ENCODE measurements around the gene ADGRL3.
"Not testable (repeated sequence)": the region's sequence is repeated elsewhere in the genome, so short reads cannot be mapped to it uniquely, and the experiment has no call there.

ADGRL3 gene

GRCh38 chr4:61204353-61205060 is 4.4 kb downstream of the ADGRL3 start:
- DNase-seq (ENCODE audit: low read depth in 1 of 2, low spot score in 1 of 2): no peak

GRCh38 chr4:61205066-61205465 is 4.9 kb downstream of the ADGRL3 start:
- no peak for DNase-seq (ENCODE audit: low read depth in 1 of 2, low spot score in 1 of 2)

- not testable (repeated sequence) for DNase-seq (ENCODE audit: low read depth in 1 of 2, low spot score in 1 of 2)
Observed at GRCh38 chr4:61207156-61207555, 7.0 kb downstream of the ADGRL3 start.

- no peak for DNase-seq (ENCODE audit: low read depth in 1 of 2, low spot score in 1 of 2)
Observed at GRCh38 chr4:61210186-61210939, 10.2 kb downstream of the ADGRL3 start.

GRCh38 chr4:61211781-61212180 is 11.7 kb downstream of the ADGRL3 start:
- no peak for DNase-seq (ENCODE audit: low read depth in 1 of 2, low spot score in 1 of 2)

- DNase-seq (ENCODE audit: low read depth in 1 of 2, low spot score in 1 of 2): no peak
Observed at GRCh38 chr4:61212788-61213187, 12.7 kb downstream of the ADGRL3 start.

GRCh38 chr4:61214680-61215079 is 14.6 kb downstream of the ADGRL3 start:
- DNase-seq (ENCODE audit: low read depth in 1 of 2, low spot score in 1 of 2): no peak

- DNase-seq (ENCODE audit: low read depth in 1 of 2, low spot score in 1 of 2): no peak
Observed at GRCh38 chr4:61217222-61217621, 17.1 kb downstream of the ADGRL3 start.

- DNase-seq (ENCODE audit: low read depth in 1 of 2, low spot score in 1 of 2): no peak
Observed at GRCh38 chr4:61220556-61220955, 20.4 kb downstream of the ADGRL3 start.

- DNase-seq (ENCODE audit: low read depth in 1 of 2, low spot score in 1 of 2): no peak
Observed at GRCh38 chr4:61223385-61223784, 23.3 kb downstream of the ADGRL3 start.

- DNase-seq (ENCODE audit: low read depth in 1 of 2, low spot score in 1 of 2): no peak
Observed at GRCh38 chr4:61224573-61224972, 24.4 kb downstream of the ADGRL3 start.

GRCh38 chr4:61225656-61226055 is 25.5 kb downstream of the ADGRL3 start:
- no peak for DNase-seq (ENCODE audit: low read depth in 1 of 2, low spot score in 1 of 2)

GRCh38 chr4:61231421-61231820 is 31.3 kb downstream of the ADGRL3 start:
- DNase-seq (ENCODE audit: low read depth in 1 of 2, low spot score in 1 of 2): no peak

GRCh38 chr4:61239250-61239649 is 39.1 kb downstream of the ADGRL3 start:
- no peak for DNase-seq (ENCODE audit: low read depth in 1 of 2, low spot score in 1 of 2)

- no peak for DNase-seq (ENCODE audit: low read depth in 1 of 2, low spot score in 1 of 2)
Observed at GRCh38 chr4:61243962-61244361, 43.8 kb downstream of the ADGRL3 start.

- no peak for DNase-seq (ENCODE audit: low read depth in 1 of 2, low spot score in 1 of 2)
Observed at GRCh38 chr4:61245069-61245714, 45.1 kb downstream of the ADGRL3 start.

GRCh38 chr4:61246034-61246433 is 45.9 kb downstream of the ADGRL3 start:
- no peak for DNase-seq (ENCODE audit: low read depth in 1 of 2, low spot score in 1 of 2)

GRCh38 chr4:61248705-61249104 is 48.6 kb downstream of the ADGRL3 start:
- DNase-seq (ENCODE audit: low read depth in 1 of 2, low spot score in 1 of 2): no peak

- DNase-seq (ENCODE audit: low read depth in 1 of 2, low spot score in 1 of 2): no peak
Observed at GRCh38 chr4:61251129-61251528, 51.0 kb downstream of the ADGRL3 start.

GRCh38 chr4:61254406-61254805 is 54.3 kb downstream of the ADGRL3 start:
- no peak for DNase-seq (ENCODE audit: low read depth in 1 of 2, low spot score in 1 of 2)

GRCh38 chr4:61273233-61273632 is 73.1 kb downstream of the ADGRL3 start:
- no peak for DNase-seq (ENCODE audit: low read depth in 1 of 2, low spot score in 1 of 2)

GRCh38 chr4:61274286-61274685 is 74.2 kb downstream of the ADGRL3 start:
- DNase-seq (ENCODE audit: low read depth in 1 of 2, low spot score in 1 of 2): no peak

All from activated T-helper 1 cell treated with anti-CD3 and anti-CD28 coated beads, Interleukin-2, amount 50 U/mL, for 16 hours (primary cell).